Suppressor macrophage treated with lipopolysaccharide for 1 hour (primary cell): Measurements from ENCODE around the gene ZNF135.
A peak's percentile ranks its signal among the peaks of the same experiment; 100 is the strongest.

Source experiments
- DNase-seq, 3 donors: peaks; one replicate each; pipeline ENCODE4 v3.0.0-alpha.2; 2020 to 2022

ZNF135 gene

GRCh38 chr19:58059003-58059670 is at the start of gene ZNF135:
TSS of gene ZNF135 (plus strand) at chr19:58059282. CDS start at chr19:58060003, 721 bp downstream.
- DNase-seq, result peak; percentile 50 to 75 (median 68)

DNA sequence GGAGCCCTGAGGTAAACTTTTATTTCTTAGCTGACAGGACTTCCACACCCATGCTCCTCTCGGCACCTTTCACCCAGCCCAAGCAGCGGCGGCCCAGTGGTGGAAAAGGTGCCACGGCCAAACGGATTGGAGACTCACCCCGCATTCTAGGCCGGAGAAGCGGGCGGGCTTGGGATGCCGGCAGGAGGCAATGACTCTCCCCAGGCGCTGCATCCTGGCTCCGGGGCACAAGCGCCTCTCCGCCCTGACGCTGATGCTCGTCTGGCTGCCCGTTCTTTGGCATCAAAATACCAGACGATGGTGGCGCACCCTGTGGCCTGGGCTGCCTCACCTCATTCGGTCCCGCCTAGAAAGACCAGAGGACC is 49.8 kb upstream of the ZNF135 start:
- DNase-seq, result no peak

GRCh38 chr19:58009666-58010301 is 49.3 kb upstream of the ZNF135 start:
- peak; percentile 72 to 82 (median 75) for DNase-seq

DNA sequence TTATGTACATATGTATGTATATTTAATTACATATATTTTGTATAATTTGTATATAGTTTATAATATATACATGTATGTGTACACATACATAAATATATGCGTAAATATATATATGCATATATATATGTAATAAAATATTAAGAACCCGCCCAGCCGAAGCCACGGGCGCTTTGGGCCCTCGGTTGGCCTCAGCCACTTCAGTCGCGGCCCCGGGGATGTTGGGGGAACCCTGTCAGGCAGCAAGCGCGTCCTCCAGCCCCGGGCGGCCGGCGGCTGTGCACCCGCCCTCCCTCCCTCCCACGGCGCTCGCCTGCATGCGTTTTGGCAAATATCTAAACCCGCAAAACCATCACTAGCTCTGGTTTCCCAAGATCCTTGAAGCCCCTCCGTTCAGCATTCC is 48.6 kb upstream of the ZNF135 start:
- no peak for DNase-seq

GRCh38 chr19:58014141-58014540 is 44.9 kb upstream of the ZNF135 start:
- no peak for DNase-seq

GRCh38 chr19:58020129-58020528 is 39.0 kb upstream of the ZNF135 start:
- no peak for DNase-seq

- DNase-seq, result peak; percentile 56 to 63 (median 62)
Measured at GRCh38 chr19:58021541-58022282, 37.4 kb upstream of the ZNF135 start.

DNA sequence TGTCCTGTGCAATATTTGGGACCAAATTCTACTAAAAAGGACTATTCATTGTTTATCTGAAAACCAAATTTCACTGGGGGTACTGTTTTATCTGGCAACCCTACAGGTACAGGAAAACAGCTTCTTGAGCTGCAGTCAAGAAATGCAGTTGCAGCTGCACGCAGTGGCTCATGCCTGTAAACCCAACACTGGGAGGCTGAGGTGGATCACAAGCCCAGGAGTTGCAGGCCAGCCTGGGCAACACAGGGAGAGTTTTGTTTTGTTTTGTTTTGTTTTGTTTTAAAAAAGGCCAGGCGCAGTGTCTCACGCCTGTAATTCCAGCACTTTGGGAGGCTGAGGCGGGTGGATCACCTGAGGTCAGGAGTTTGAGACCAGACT is 36.8 kb upstream of the ZNF135 start:
- DNase-seq, result no peak

DNA sequence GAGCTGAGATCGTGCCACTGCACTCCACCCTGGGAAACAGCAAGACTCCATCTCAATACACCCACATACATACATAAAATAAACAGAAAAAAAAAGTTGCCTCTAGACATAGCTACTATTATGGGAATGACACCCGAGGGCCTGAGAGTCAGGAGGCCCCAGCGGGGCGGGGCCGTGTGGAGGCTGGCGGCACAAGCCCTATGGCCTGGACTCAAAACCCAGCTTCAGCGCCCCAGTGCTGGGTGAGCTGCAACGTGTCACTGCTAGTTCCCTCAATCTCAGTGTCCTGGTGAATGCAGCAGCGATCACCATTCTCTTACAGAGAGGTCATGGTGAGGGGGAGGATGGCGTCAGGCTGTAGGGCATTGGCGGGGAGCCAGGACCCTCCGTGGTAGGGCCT is 34.4 kb upstream of the ZNF135 start:
- no peak for DNase-seq

DNA sequence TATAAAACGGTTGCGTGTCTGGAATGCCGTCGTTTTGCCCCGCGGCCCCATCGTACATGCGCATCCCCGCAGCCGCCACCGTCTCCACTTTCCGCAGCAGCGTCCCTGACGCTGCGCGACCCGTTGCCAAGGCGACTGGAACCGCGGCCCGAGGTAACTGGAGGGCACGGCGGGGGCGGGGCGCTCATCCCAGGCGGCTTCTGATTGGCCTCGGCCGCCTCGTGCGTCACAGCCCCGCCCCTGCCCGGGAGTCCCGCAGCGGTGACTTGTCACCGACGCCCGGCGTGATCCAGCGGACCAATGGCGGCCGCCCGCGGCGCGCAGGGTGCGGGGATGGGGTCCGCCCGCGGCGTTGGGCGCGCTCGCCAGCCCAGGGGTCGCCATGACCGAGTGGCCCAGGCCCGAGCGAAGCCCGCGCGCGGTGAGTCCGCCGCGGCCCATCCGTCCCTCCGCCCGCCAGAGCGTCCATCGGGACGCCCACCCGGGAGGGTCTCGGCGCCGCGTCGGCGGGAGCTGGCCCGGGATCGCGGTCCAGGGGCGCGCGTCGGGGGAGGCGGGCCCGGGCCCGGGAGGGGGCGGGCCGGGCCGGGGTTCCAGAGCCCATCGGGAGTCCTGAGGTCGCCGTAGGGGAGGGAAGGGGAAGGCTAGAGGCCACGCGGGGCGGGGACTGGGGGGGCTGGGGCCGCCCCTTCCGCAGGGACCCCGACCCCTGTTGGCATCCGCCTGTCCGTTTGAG is 25.2 kb upstream of the ZNF135 start, which contains the start of gene ZSCAN1:
Gene ZSCAN1 (plus strand): TSS at position 285 of the 736 bp plus-strand sequence. CDS start 3,812 bp downstream, outside the sequence.
- peak; percentile 49 to 72 (median 55) for DNase-seq

- no peak for DNase-seq
Measured at GRCh38 chr19:58034477-58034793, 24.6 kb upstream of the ZNF135 start.

- no peak for DNase-seq
Measured at GRCh38 chr19:58035863-58036262, 23.2 kb upstream of the ZNF135 start.

- DNase-seq, result no peak
Measured at GRCh38 chr19:58037927-58038687, 21.0 kb upstream of the ZNF135 start.

DNA sequence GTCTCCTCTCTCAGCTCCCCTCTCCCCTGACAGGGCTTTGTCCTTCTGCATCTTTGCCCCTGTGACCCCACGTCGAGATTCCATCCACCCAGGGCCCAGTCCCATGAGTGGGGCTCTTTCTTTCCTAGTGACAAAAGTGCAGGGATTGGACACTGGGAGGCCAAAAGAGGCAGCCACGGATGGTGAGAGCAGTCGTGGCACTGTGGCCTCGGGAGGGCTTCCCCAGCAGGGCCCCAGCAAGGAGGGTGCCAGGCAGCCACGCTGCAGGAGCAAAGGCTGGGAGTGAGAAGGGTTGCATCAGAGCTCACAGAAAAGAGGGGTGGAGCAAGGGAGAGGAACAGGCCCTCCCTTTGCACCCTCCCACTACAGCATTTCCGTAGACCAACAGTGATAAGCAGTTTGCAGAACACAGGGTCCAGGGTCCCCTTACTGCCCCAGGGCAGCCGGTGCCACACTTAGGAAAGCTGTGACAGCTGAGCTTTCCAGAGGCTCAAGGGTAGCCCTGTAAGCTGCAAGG is 20.3 kb upstream of the ZNF135 start:
- DNase-seq, result no peak

DNA sequence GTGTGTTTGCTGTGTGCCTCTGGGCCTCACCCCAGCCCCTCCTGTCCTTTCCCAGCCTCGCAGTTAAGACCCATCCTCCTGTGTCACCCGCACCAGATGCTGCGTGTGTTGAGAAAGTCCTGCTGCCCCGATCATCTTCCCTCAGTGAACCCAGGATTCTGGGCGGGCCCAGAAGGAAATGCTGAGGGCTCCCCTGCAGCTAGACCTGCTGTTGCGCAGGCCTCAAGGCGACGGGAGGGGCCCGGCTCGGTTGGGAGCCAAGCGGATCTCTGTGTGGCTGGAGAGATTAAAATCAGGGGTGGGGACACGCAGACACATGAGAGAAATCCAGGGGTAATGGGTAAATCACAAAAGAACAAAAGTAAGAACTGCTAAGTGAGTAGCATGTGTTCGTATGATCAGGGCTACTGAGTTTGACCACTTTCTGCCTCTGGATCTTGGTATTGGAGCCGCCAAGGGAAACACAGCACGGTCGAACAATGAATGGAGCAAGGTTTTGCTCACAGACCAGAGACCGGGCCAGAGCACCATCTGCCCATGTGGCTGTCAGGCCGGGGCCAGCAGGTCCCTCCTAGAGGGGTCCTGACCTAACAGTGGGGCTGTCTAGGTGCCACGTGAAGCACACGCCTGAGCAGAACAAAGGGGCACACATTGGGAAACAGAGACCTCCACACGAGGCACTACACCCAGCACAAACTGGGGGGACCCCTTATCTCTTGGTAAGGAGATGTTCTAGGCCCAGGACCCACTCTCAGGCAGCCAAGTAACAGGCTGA is 18.1 kb upstream of the ZNF135 start:
- no peak for DNase-seq

DNA sequence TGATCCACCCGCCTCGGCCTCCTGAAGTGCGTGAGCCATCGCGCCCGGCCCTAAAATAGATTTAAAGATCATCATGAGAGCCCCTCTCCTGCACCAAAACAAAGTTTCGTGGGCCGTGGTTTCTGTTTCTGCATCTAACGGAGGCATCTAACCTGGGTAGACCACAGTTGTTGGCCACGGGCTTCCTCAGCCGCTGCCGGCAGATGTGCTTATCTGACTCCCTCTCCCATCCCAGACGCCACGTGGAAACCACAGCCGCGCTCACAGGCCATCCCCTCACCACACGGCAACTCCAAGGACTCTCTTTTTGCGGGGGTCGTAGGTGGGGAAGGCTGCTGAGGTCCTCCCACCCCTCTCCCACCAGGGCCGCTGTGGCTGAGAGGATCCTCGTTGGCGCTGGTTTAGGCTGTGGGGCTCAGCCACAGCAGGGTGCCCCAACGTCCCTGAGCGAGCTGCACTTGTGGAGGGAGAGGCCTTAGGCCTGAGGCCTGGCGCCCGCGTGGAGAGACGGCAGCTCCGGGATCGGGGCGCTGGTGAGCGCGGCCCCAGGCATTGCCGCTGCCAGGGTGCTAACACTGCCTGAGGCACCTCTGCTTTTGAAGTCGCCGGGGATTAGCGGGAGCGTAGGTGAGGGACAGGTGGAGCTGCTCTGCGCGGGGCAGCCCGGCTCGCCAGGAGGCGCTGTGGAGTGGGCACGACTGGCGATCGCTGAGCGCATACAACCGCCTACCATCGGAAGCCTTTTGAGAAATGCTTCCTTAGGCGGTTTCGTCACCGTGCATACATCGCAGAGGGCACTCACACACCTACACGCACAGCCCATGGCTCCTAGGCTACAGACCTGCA is 16.4 kb upstream of the ZNF135 start:
- DNase-seq, result no peak

- no peak for DNase-seq
Measured at GRCh38 chr19:58044391-58044790, 14.7 kb upstream of the ZNF135 start.

- DNase-seq, result no peak
Measured at GRCh38 chr19:58044886-58045285, 14.2 kb upstream of the ZNF135 start.

DNA sequence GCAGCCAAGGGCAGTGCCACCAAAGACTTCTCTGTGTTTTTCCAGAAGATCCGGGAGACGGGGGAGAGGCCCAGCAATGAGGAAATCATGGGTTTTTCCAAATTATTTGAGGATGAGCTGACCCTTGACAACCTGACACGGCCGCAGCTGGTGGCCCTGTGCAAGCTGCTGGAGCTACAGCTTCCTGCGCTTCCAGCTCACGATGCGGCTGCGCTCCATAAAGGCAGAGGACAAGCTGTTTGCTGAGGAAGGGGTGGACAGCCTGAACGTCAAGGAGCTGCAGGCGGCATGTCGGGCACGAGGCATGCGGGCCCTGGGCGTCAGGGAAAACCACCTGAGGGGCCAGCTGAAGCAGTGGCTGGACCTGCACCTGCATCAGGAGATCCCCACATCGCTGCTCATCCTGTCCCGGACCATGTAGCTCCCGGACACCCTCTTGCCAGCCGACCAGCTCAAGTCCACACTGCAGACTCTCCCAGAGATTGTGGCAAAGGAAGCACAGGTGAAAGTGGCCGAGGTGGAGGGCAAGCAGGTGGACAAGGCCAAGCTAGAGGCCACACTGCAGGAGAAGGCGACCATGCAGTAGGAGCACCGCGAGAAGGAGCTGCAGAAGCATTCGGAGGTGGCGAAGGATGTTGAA is 13.6 kb upstream of the ZNF135 start:
- no peak for DNase-seq

GRCh38 chr19:58046856-58047255 is 12.2 kb upstream of the ZNF135 start:
- DNase-seq, result no peak
